GM23338 (cell line): ENCODE data around the gene ARHGEF16. TPM values are rescaled to one million over a fixed set of nuclear protein-coding genes. Genes with fewer than 3 reads are reported as not detected.

Source experiments
- ATAC-seq: fragments of 200-7000 bp; cut with Tn5 transposase; 3 replicates; pipeline ENCODE4 v1.9.1; 2020
- DNase-seq: peaks from one replicate; pipeline ENCODE4 v3.0.0-alpha.2; 2015; ENCODE audit warnings: low spot score
- H2AFZ ChIP-seq: fragments of 200-600 bp; sonication (generic); 2 replicates; pipeline ENCODE4 v1.8.0; 2016; ENCODE audit warnings: antibody characterized with exemption, mild to moderate bottlenecking, moderate library complexity
- H3F3A ChIP-seq: fragments of 200-600 bp; sonication (generic); replicated peaks from 2 replicates; pipeline ENCODE4 v1.8.0; 2017; ENCODE audit warnings: antibody characterized with exemption, mixed run types, low read depth
- H3K27ac ChIP-seq: fragments of 200-600 bp; sonication (generic); 2 replicates; pipeline ENCODE4 v1.6.1; 2016; ENCODE audit warnings: low read depth
- H3K27me3 ChIP-seq: fragments of 200-600 bp; sonication (generic); 2 replicates; pipeline ENCODE4 v1.8.0; 2016; ENCODE audit warnings: mild to moderate bottlenecking, mixed run types, moderate library complexity; ENCODE audit not compliant: insufficient read depth
- H3K36me3 ChIP-seq: fragments of 200-600 bp; sonication (generic); 2 replicates; pipeline ENCODE4 v1.8.0; 2016; ENCODE audit warnings: mild to moderate bottlenecking; ENCODE audit not compliant: insufficient read depth
- H3K4me1 ChIP-seq: fragments of 200-600 bp; sonication (generic); 2 replicates; pipeline ENCODE4 v1.8.0; 2016; ENCODE audit warnings: mild to moderate bottlenecking, moderate library complexity; ENCODE audit not compliant: insufficient read depth
- H3K4me2 ChIP-seq: fragments of 200-600 bp; sonication (generic); 2 replicates; pipeline ENCODE4 v1.7.1; 2017; ENCODE audit warnings: mixed run types
- H3K4me3 ChIP-seq: fragments of 200-600 bp; sonication (generic); 2 replicates; pipeline ENCODE4 v1.6.1; 2016; ENCODE audit warnings: mixed run types
- H3K79me2 ChIP-seq: fragments of 200-600 bp; sonication (generic); replicated peaks from 2 replicates; pipeline ENCODE4 v1.8.0; 2017; ENCODE audit warnings: mild to moderate bottlenecking; ENCODE audit not compliant: insufficient read depth
- H3K9me2 ChIP-seq: fragments of 200-600 bp; sonication (generic); 2 replicates; pipeline ENCODE4 v1.8.0; 2017; ENCODE audit not compliant: insufficient read depth
- H4K20me1 ChIP-seq: fragments of 200-600 bp; sonication (generic); replicated peaks from 2 replicates; pipeline ENCODE4 v1.8.0; 2017; ENCODE audit warnings: mild to moderate bottlenecking; ENCODE audit not compliant: insufficient read depth
- H3K27ac Mint-ChIP-seq: 2 replicates; pipeline ENCODE4 v1.8.0; 2020; ENCODE audit warnings: inconsistent platforms, mild to moderate bottlenecking, moderate library complexity, mixed read lengths
- H3K27me3 Mint-ChIP-seq: 3 replicates; pipeline ENCODE4 v1.8.0; 2022; ENCODE audit warnings: low read depth, mild to moderate bottlenecking, moderate library complexity, mixed read lengths, inconsistent platforms; ENCODE audit not compliant: insufficient read depth, poor library complexity
- H3K36me3 Mint-ChIP-seq: 3 replicates; pipeline ENCODE4 v1.8.0; 2021; ENCODE audit warnings: low read depth, mild to moderate bottlenecking, inconsistent platforms, moderate library complexity, mixed read lengths
- H3K4me1 Mint-ChIP-seq: 3 replicates; pipeline ENCODE4 v1.8.0; 2020; ENCODE audit warnings: mild to moderate bottlenecking, inconsistent platforms, mixed read lengths
- H3K4me3 Mint-ChIP-seq: 3 replicates; pipeline ENCODE4 v1.8.0; 2021; ENCODE audit warnings: moderate library complexity, mild to moderate bottlenecking, inconsistent platforms, mixed read lengths
- H3K9me3 Mint-ChIP-seq: 3 replicates; pipeline ENCODE4 v1.8.0; 2020; ENCODE audit warnings: moderate library complexity, mild to moderate bottlenecking, inconsistent platforms, mixed read lengths
- CREB1 ChIP-seq: fragments of 250-450 bp; sonication (Bioruptor Pico); IDR thresholded peaks from 2 replicates; pipeline ENCODE4 v1.5.0; 2020; ENCODE audit warnings: low read depth, mild to moderate bottlenecking, moderate library complexity
- EZH2 ChIP-seq: fragments of 200-600 bp; sonication (generic); IDR thresholded peaks from one replicate; pipeline ENCODE4 v1.8.0; 2017; ENCODE audit warnings: antibody characterized with exemption, mild to moderate bottlenecking, low read depth; ENCODE audit not compliant: unreplicated experiment
- EZH2phosphoT487 ChIP-seq: fragments of 200-600 bp; sonication (generic); IDR thresholded peaks from one replicate; pipeline ENCODE4 v1.8.1; 2018; ENCODE audit warnings: antibody characterized with exemption; ENCODE audit not compliant: unreplicated experiment
- JUNB ChIP-seq: IDR thresholded peaks from one replicate; pipeline ENCODE4 v1.6.1; 2016; ENCODE audit warnings: antibody characterized with exemption; ENCODE audit not compliant: unreplicated experiment
- POLR2AphosphoS5 ChIP-seq: IDR thresholded peaks from 2 replicates; pipeline ENCODE4 v1.6.1; 2016; ENCODE audit warnings: antibody characterized with exemption, low read depth
- STAT1 ChIP-seq: IDR thresholded peaks from one replicate; pipeline ENCODE4 v1.6.1; 2016; ENCODE audit warnings: antibody characterized with exemption; ENCODE audit not compliant: unreplicated experiment
- ZNF114 ChIP-seq: fragments of 250-450 bp; sonication (Bioruptor Pico); IDR thresholded peaks from 2 replicates; pipeline ENCODE4 v1.5.0; 2020; ENCODE audit warnings: mild to moderate bottlenecking, moderate library complexity
- ZNF331 ChIP-seq: fragments of 250-450 bp; sonication (Bioruptor Pico); IDR thresholded peaks from 2 replicates; pipeline ENCODE4 v1.5.0; 2020; ENCODE audit warnings: low read depth, mild to moderate bottlenecking, moderate library complexity
- polyA plus RNA-seq: library from polyadenylated mRNA; unstranded; fragments of >200 nt; fragmentation: Nextera tagmentation; extraction: Ambion mirVana; gene quantifications from 2 replicates; pipeline ENCODE4 v1.2.1, GENCODE V29; 2016
- total RNA-seq: library from RNA; depleted of rRNA; stranded (reverse); fragments of >200 nt; shearing (Covaris generic); gene quantifications from 2 replicates; pipeline ENCODE4 v1.2.3, GENCODE V29; 2014
- TF ChIP-seq, protein P1 (sequence below), 2 experiments: fragments of 200-600 bp in 1 of 2; sonication (generic) in 1 of 2; conservative IDR thresholded peaks; 2 replicates each; pipeline versions ENCODE4 v1.5.1 to v1.6.1; 2016 to 2017; ENCODE audit warnings: antibody characterized with exemption in 2 of 2, low read depth in 2 of 2, mild to moderate bottlenecking in 2 of 2, moderate library complexity in 1 of 2
- TF ChIP-seq, protein P2 (sequence below): IDR thresholded peaks from one replicate; pipeline ENCODE4 v1.6.1; 2018; ENCODE audit warnings: antibody characterized with exemption; ENCODE audit not compliant: unreplicated experiment

The ARHGEF16 gene
- total and polyA plus RNA-seq, 2 experiments from 2014 or later, result 12.2 to 29.3 TPM

DNA sequence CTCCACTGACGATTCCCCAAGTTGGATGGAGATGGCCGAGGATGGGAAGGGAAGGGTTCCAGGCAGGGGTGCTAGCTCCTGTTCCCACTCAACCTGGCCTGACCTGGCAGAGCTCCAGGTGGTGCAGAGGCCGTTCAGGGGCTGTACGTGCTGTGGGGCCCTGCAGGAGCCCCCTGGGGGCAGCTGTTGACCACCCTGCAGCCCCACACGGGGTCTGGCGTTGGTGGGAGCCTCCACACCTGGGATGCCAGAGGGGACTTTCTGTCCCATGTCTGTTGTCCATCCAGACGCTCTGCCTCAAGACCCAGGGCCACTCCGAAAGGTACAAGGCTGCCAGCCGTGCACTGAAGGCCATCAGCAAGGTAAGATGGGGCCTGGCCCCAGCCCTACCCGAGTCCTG lies 20.0 kb downstream of the ARHGEF16 start (continued):
- TF ChIP-seq, protein P1, sequence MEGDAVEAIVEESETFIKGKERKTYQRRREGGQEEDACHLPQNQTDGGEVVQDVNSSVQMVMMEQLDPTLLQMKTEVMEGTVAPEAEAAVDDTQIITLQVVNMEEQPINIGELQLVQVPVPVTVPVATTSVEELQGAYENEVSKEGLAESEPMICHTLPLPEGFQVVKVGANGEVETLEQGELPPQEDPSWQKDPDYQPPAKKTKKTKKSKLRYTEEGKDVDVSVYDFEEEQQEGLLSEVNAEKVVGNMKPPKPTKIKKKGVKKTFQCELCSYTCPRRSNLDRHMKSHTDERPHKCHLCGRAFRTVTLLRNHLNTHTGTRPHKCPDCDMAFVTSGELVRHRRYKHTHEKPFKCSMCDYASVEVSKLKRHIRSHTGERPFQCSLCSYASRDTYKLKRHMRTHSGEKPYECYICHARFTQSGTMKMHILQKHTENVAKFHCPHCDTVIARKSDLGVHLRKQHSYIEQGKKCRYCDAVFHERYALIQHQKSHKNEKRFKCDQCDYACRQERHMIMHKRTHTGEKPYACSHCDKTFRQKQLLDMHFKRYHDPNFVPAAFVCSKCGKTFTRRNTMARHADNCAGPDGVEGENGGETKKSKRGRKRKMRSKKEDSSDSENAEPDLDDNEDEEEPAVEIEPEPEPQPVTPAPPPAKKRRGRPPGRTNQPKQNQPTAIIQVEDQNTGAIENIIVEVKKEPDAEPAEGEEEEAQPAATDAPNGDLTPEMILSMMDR (conservative IDR thresholded peaks at IDR 0.05; ENCODE audit: low read depth in 2 of 2), result no peak
- no peak for TF ChIP-seq EZH2phosphoT487
- no peak for TF ChIP-seq JUNB
- TF ChIP-seq CREB1 (CRISPR knock-in tag), result no peak
- TF ChIP-seq, protein P2, sequence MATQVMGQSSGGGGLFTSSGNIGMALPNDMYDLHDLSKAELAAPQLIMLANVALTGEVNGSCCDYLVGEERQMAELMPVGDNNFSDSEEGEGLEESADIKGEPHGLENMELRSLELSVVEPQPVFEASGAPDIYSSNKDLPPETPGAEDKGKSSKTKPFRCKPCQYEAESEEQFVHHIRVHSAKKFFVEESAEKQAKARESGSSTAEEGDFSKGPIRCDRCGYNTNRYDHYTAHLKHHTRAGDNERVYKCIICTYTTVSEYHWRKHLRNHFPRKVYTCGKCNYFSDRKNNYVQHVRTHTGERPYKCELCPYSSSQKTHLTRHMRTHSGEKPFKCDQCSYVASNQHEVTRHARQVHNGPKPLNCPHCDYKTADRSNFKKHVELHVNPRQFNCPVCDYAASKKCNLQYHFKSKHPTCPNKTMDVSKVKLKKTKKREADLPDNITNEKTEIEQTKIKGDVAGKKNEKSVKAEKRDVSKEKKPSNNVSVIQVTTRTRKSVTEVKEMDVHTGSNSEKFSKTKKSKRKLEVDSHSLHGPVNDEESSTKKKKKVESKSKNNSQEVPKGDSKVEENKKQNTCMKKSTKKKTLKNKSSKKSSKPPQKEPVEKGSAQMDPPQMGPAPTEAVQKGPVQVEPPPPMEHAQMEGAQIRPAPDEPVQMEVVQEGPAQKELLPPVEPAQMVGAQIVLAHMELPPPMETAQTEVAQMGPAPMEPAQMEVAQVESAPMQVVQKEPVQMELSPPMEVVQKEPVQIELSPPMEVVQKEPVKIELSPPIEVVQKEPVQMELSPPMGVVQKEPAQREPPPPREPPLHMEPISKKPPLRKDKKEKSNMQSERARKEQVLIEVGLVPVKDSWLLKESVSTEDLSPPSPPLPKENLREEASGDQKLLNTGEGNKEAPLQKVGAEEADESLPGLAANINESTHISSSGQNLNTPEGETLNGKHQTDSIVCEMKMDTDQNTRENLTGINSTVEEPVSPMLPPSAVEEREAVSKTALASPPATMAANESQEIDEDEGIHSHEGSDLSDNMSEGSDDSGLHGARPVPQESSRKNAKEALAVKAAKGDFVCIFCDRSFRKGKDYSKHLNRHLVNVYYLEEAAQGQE, result no peak

DNA sequence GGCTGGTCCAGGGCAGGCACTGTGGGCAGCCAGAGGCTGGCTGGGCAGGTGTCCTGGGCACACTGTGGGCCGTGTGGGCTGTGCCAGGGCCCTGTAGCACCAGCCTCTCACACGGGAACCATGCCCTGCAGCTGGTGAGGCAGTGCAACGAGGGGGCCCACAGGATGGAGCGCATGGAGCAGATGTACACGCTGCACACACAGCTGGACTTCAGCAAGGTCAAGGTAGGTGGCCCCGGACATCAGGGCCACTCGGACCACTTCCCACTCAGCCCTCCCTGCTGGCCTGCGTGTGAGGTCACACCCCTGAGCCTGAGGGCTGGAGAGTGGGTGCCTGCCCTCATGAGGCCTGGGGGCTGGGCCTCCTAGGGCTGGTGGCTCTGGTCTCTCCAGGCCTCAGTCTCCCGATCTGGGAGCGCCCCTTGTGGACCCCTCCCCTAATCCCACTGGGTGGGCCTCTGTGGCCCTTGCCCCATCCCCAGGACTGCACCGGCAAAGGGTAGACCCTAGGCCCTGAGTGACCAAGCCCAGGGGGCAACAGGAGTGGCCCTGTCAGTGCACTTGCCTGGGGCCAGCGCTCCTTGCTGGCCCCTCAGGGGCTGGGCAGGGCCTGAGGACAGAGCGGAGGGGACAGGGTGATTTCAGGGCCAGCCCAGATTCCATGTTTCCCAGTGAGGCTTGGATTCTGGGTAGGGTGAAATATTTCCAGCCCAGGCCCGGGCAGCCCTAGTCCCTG lies 21.5 kb downstream of the ARHGEF16 start:
- peaks cover 7% of the 10 kb centered on the region; the same call in 1 of the 2 replicates for H3K4me1 ChIP-seq
- no peaks in the 10 kb centered on the region for H3K79me2 ChIP-seq
- H3K9me3 Mint-ChIP-seq, result no peaks in the 10 kb centered on the region
- no peak overlapping the region for H2AFZ ChIP-seq
- DNase-seq (no peak), ATAC-seq (no peak)
- H3K36me3 ChIP-seq, result no peaks in the 10 kb centered on the region
- no peaks in the 10 kb centered on the region for H4K20me1 ChIP-seq
- no peak overlapping the region for H3K4me3 ChIP-seq
- no peak overlapping the region for H3K27ac ChIP-seq
- peaks cover 6% of the 10 kb centered on the region; the same call in 2 of the 3 replicates for H3K4me1 Mint-ChIP-seq
- no peaks in the 10 kb centered on the region for H3K27me3 ChIP-seq
- H3K27me3 Mint-ChIP-seq, result no peaks in the 10 kb centered on the region
- H3K4me2 ChIP-seq, result no peak overlapping the region
- no peak overlapping the region for H3K4me3 Mint-ChIP-seq
- H3K27ac Mint-ChIP-seq, result no peak overlapping the region
- no peaks in the 10 kb centered on the region for H3F3A ChIP-seq
- no peaks in the 10 kb centered on the region for H3K9me2 ChIP-seq
- peaks cover 8% of the 10 kb centered on the region for H3K36me3 Mint-ChIP-seq
- no peak for TF ChIP-seq POLR2AphosphoS5
- TF ChIP-seq STAT1, result no peak
- no peak for TF ChIP-seq EZH2
- TF ChIP-seq, protein P2, result no peak
- no peak for TF ChIP-seq ZNF331
- TF ChIP-seq CREB1 (CRISPR knock-in tag), result no peak
- TF ChIP-seq ZNF114 (CRISPR knock-in tag), result no peak
- TF ChIP-seq, protein P1 (conservative IDR thresholded peaks at IDR 0.05; ENCODE audit: low read depth in 2 of 2), result no peak
